GM23338 (cell line): ENCODE measurements around the gene CYB5A. TPM values are rescaled to one million over a fixed set of nuclear protein-coding genes. Genes with fewer than 3 reads are reported as not detected.

Experiments used
- ATAC-seq: fragments of 200-7000 bp; cut with Tn5 transposase; 3 replicates; pipeline ENCODE4 v1.9.1; 2020
- DNase-seq: peaks from one replicate; pipeline ENCODE4 v3.0.0-alpha.2; 2015; ENCODE audit warnings: low spot score
- H2AFZ ChIP-seq: fragments of 200-600 bp; sonication (generic); 2 replicates; pipeline ENCODE4 v1.8.0; 2016; ENCODE audit warnings: antibody characterized with exemption, mild to moderate bottlenecking, moderate library complexity
- H3F3A ChIP-seq: fragments of 200-600 bp; sonication (generic); replicated peaks from 2 replicates; pipeline ENCODE4 v1.8.0; 2017; ENCODE audit warnings: antibody characterized with exemption, mixed run types, low read depth
- H3K27ac ChIP-seq: fragments of 200-600 bp; sonication (generic); 2 replicates; pipeline ENCODE4 v1.6.1; 2016; ENCODE audit warnings: low read depth
- H3K27me3 ChIP-seq: fragments of 200-600 bp; sonication (generic); 2 replicates; pipeline ENCODE4 v1.8.0; 2016; ENCODE audit warnings: mild to moderate bottlenecking, mixed run types, moderate library complexity; ENCODE audit not compliant: insufficient read depth
- H3K36me3 ChIP-seq: fragments of 200-600 bp; sonication (generic); 2 replicates; pipeline ENCODE4 v1.8.0; 2016; ENCODE audit warnings: mild to moderate bottlenecking; ENCODE audit not compliant: insufficient read depth
- H3K4me1 ChIP-seq: fragments of 200-600 bp; sonication (generic); 2 replicates; pipeline ENCODE4 v1.8.0; 2016; ENCODE audit warnings: mild to moderate bottlenecking, moderate library complexity; ENCODE audit not compliant: insufficient read depth
- H3K4me2 ChIP-seq: fragments of 200-600 bp; sonication (generic); 2 replicates; pipeline ENCODE4 v1.7.1; 2017; ENCODE audit warnings: mixed run types
- H3K4me3 ChIP-seq: fragments of 200-600 bp; sonication (generic); 2 replicates; pipeline ENCODE4 v1.6.1; 2016; ENCODE audit warnings: mixed run types
- H3K79me2 ChIP-seq: fragments of 200-600 bp; sonication (generic); replicated peaks from 2 replicates; pipeline ENCODE4 v1.8.0; 2017; ENCODE audit warnings: mild to moderate bottlenecking; ENCODE audit not compliant: insufficient read depth
- H3K9me2 ChIP-seq: fragments of 200-600 bp; sonication (generic); 2 replicates; pipeline ENCODE4 v1.8.0; 2017; ENCODE audit not compliant: insufficient read depth
- H4K20me1 ChIP-seq: fragments of 200-600 bp; sonication (generic); replicated peaks from 2 replicates; pipeline ENCODE4 v1.8.0; 2017; ENCODE audit warnings: mild to moderate bottlenecking; ENCODE audit not compliant: insufficient read depth
- H3K27ac Mint-ChIP-seq: 2 replicates; pipeline ENCODE4 v1.8.0; 2020; ENCODE audit warnings: inconsistent platforms, mild to moderate bottlenecking, moderate library complexity, mixed read lengths
- H3K27me3 Mint-ChIP-seq: 3 replicates; pipeline ENCODE4 v1.8.0; 2022; ENCODE audit warnings: low read depth, mild to moderate bottlenecking, moderate library complexity, mixed read lengths, inconsistent platforms; ENCODE audit not compliant: insufficient read depth, poor library complexity
- H3K36me3 Mint-ChIP-seq: 3 replicates; pipeline ENCODE4 v1.8.0; 2021; ENCODE audit warnings: low read depth, mild to moderate bottlenecking, inconsistent platforms, moderate library complexity, mixed read lengths
- H3K4me1 Mint-ChIP-seq: 3 replicates; pipeline ENCODE4 v1.8.0; 2020; ENCODE audit warnings: mild to moderate bottlenecking, inconsistent platforms, mixed read lengths
- H3K4me3 Mint-ChIP-seq: 3 replicates; pipeline ENCODE4 v1.8.0; 2021; ENCODE audit warnings: moderate library complexity, mild to moderate bottlenecking, inconsistent platforms, mixed read lengths
- H3K9me3 Mint-ChIP-seq: 3 replicates; pipeline ENCODE4 v1.8.0; 2020; ENCODE audit warnings: moderate library complexity, mild to moderate bottlenecking, inconsistent platforms, mixed read lengths
- CREB1 ChIP-seq: fragments of 250-450 bp; sonication (Bioruptor Pico); IDR thresholded peaks from 2 replicates; pipeline ENCODE4 v1.5.0; 2020; ENCODE audit warnings: low read depth, mild to moderate bottlenecking, moderate library complexity
- CTCF ChIP-seq, 2 experiments: fragments of 200-600 bp in 1 of 2; sonication (generic) in 1 of 2; conservative IDR thresholded peaks; 2 replicates each; pipeline versions ENCODE4 v1.5.1 to v1.6.1; 2016 to 2017; ENCODE audit warnings: antibody characterized with exemption in 2 of 2, low read depth in 2 of 2, mild to moderate bottlenecking in 2 of 2, moderate library complexity in 1 of 2
- ETS1 ChIP-seq: IDR thresholded peaks from 2 replicates; pipeline ENCODE4 v1.6.1; 2016; ENCODE audit warnings: antibody characterized with exemption
- EZH2 ChIP-seq: fragments of 200-600 bp; sonication (generic); IDR thresholded peaks from one replicate; pipeline ENCODE4 v1.8.0; 2017; ENCODE audit warnings: antibody characterized with exemption, mild to moderate bottlenecking, low read depth; ENCODE audit not compliant: unreplicated experiment
- EZH2phosphoT487 ChIP-seq: fragments of 200-600 bp; sonication (generic); IDR thresholded peaks from one replicate; pipeline ENCODE4 v1.8.1; 2018; ENCODE audit warnings: antibody characterized with exemption; ENCODE audit not compliant: unreplicated experiment
- JUNB ChIP-seq: IDR thresholded peaks from one replicate; pipeline ENCODE4 v1.6.1; 2016; ENCODE audit warnings: antibody characterized with exemption; ENCODE audit not compliant: unreplicated experiment
- NANOG ChIP-seq: IDR thresholded peaks from 2 replicates; pipeline ENCODE4 v1.6.1; 2016; ENCODE audit warnings: antibody characterized with exemption, borderline replicate concordance
- POLR2AphosphoS5 ChIP-seq: IDR thresholded peaks from 2 replicates; pipeline ENCODE4 v1.6.1; 2016; ENCODE audit warnings: antibody characterized with exemption, low read depth
- REST ChIP-seq: IDR thresholded peaks from one replicate; pipeline ENCODE4 v1.6.1; 2018; ENCODE audit warnings: antibody characterized with exemption; ENCODE audit not compliant: unreplicated experiment
- STAT1 ChIP-seq: IDR thresholded peaks from one replicate; pipeline ENCODE4 v1.6.1; 2016; ENCODE audit warnings: antibody characterized with exemption; ENCODE audit not compliant: unreplicated experiment
- ZNF114 ChIP-seq: fragments of 250-450 bp; sonication (Bioruptor Pico); IDR thresholded peaks from 2 replicates; pipeline ENCODE4 v1.5.0; 2020; ENCODE audit warnings: mild to moderate bottlenecking, moderate library complexity
- ZNF331 ChIP-seq: fragments of 250-450 bp; sonication (Bioruptor Pico); IDR thresholded peaks from 2 replicates; pipeline ENCODE4 v1.5.0; 2020; ENCODE audit warnings: low read depth, mild to moderate bottlenecking, moderate library complexity
- polyA plus RNA-seq: library from polyadenylated mRNA; unstranded; fragments of >200 nt; fragmentation: Nextera tagmentation; extraction: Ambion mirVana; gene quantifications from 2 replicates; pipeline ENCODE4 v1.2.1, GENCODE V29; 2016
- total RNA-seq: library from RNA; depleted of rRNA; stranded (reverse); fragments of >200 nt; shearing (Covaris generic); gene quantifications from 2 replicates; pipeline ENCODE4 v1.2.3, GENCODE V29; 2014

The CYB5A gene
- total and polyA plus RNA-seq, 2 experiments from 2014 or later = 136 to 283 TPM

DNA sequence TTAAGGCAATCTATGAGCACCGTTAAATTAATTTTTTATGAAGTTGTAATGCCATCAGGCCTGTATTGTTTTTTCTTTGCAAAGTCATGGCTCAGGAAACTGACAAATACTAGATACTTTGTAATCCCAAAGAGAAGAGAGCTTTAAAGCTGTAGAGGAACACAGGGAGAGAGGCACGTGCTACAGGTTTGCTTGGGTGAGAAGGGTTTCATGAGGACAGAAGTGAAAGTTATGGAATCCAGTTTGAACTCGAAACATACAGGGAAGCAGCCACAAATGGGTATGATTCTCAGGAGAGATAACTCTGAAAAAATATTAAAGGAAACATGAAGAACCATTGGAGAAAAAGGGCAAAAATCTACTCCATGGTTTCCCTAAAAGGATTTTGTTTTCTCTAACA lies 49.8 kb downstream of the CYB5A start:
- Histone ChIP-seq H3K9me2 (peaks cover 6% of the 10 kb centered on the region; the same call in 1 of the 2 replicates), H3K36me3 (no peaks in the 10 kb centered on the region), H3K27me3 (no peaks in the 10 kb centered on the region), H3K79me2 (no peaks in the 10 kb centered on the region), H3K27ac (no peak overlapping the region), H4K20me1 (no peaks in the 10 kb centered on the region), H2AFZ (no peak overlapping the region), H3K4me1 (peaks cover 8% of the 10 kb centered on the region), H3F3A (no peaks in the 10 kb centered on the region), H3K4me2 (no peak overlapping the region), H3K4me3 (no peak overlapping the region)
- ATAC-seq (no peak), DNase-seq (no peak)
- no peak for TF ChIP-seq CTCF (conservative IDR thresholded peaks at IDR 0.05; ENCODE audit: low read depth in 2 of 2)
- no peak for TF ChIP-seq EZH2phosphoT487
- no peak for TF ChIP-seq NANOG
- TF ChIP-seq STAT1 = no peak
- no peak for TF ChIP-seq ZNF114 (CRISPR knock-in tag)
- no peak for TF ChIP-seq ZNF331 (CRISPR knock-in tag)
- no peak for TF ChIP-seq JUNB
- TF ChIP-seq POLR2AphosphoS5 = no peak
- no peak for TF ChIP-seq REST
- TF ChIP-seq ETS1 = no peak
- no peak for TF ChIP-seq CREB1
- TF ChIP-seq EZH2 = no peak
- Mint-ChIP-seq H3K9me3 (no peaks in the 10 kb centered on the region; the same call in 2 of the 3 replicates), H3K4me1 (peaks cover 29% of the 10 kb centered on the region), H3K36me3 (no peaks in the 10 kb centered on the region), H3K27me3 (peaks cover 3% of the 10 kb centered on the region), H3K27ac (no peak overlapping the region), H3K4me3 (no peak overlapping the region)
